Right ventricle myocardium superior (tissue), 1 donor: ENCODE data around the gene LINGO4. TPM values are rescaled to one million over a fixed set of nuclear protein-coding genes. Genes with fewer than 3 reads are reported as not detected.

ENCODE experiments used
- ATAC-seq: fragments of 200-7000 bp; cut with Tn5 transposase; one replicate; pipeline ENCODE4 v1.9.1; 2020; ENCODE audit warnings: mild to moderate bottlenecking; ENCODE audit not compliant: poor library complexity
- DNase-seq: peaks from one replicate; pipeline ENCODE4 v3.0.0-alpha.2; 2020
- intact Hi-C: fragments of 100-400 bp; cut with DNase I; formaldehyde crosslinking; loops from one replicate; pipeline ENCODE4 v1.11.2; 2022
- total RNA-seq: library from RNA; stranded (reverse); fragmentation: NEBNext Ultra II Directional; extraction: Animal tissue kit (Norgen Biotek cat#: 25700); gene quantifications from one replicate; pipeline ENCODE4 v1.2.1, GENCODE V29; 2021
- donor health status: DM: no; HTN: yes; CAD: no; lungs with severe emphysema.

Gene LINGO4
- total RNA-seq, 1 donor from 2014 or later, result 0.78 TPM

DNA sequence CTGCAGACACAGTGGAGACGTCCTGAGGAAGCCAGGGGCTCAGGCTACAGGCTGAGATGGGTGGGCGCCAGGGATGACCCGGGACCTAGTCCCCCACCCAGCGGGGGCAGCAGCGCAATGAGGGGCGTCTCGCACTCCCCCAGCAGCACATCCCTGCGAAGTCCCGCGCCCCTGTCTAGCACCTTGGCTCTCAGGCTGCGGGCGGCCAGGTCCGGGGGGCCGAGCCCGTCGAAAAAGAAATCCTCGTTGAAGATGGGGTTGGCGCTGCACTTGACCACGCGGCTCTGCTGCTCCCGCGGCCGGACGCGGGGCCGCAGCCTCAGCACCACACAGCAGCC lies 32.6 kb upstream of the LINGO4 start:
- DNase-seq (no peak), ATAC-seq (no peak)
- intact Hi-C loops, result loop anchor here (5.0 to 10.0 kb wide), 2 partner anchors 73 to 246 kb away; partner anchors contain the start of gene MRPL9

DNA sequence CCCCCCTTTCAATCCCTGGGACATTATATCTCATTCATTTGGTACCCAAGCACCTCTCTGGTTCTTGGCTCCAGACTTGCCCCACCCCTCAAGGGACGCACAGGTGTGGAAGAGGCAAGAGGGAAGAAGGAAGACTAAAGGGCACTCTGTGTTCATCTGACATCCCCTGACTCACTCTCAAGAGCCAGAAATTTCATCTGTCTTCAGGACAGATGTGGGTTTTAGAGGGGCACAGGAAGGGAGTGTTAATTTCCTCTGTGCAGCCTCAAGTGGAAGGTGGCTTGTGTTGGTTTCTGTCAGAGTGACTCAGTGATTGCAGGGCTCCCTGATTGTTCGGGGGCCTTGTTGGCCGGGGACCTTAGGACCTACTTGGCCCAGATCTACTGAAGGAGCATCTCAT lies 32.0 kb upstream of the LINGO4 start:
- no peak for DNase-seq

DNA sequence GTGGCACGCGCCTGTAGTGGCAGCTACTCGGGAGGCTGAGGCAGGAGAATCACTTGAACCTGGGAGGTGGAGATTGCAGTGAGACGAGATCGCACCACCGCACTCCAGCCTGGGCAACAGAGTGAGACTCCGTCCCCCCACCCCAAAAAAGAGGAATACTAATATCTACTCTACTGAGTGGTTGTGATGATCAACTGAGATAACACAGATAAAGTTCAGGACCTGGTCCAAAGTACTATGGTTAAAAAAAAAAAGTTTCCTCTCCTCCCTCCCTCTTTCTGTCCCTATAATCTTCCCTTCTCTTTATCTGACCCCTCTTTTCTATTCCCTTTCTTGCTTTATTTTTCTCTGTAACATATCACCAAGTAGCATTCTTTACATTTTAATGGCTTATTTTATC lies 30.4 kb upstream of the LINGO4 start:
- intact Hi-C loops, result loop anchor here (5.0 to 10.0 kb wide), 2 partner anchors 71 to 243 kb away; partner anchors contain the start of gene MRPL9

More for the DNA sequence above, 32.0 kb upstream of the LINGO4 start:
- intact Hi-C loops, result loop anchor here (5.0 to 10.0 kb wide), 2 partner anchors 72 to 245 kb away; partner anchors contain the start of gene MRPL9
- ATAC-seq, result no peak

DNA sequence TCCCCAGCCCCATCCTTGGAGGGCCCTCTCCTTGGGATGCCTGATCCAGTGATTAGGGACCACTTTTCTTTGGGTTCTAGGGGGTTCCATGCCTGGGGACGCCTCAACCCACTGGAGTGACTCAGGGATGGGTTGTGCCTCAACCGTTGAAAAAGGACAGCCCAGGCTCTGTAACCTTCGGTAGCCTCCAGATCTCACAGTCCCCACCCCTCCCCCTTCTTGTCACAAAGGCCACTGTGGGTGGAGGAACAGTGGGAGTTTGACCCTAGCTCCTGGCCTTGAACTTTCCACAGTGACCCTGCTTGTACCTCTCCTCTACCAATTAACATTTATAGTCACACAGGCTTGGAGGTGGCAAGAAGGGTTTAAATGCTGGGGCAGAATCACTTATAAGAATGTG lies 29.0 kb upstream of the LINGO4 start:
- ATAC-seq (no peak), DNase-seq (no peak)
- intact Hi-C loops, result loop anchor here (10.0 kb wide), 1 partner anchor 69 kb away; the partner anchor contains the start of gene MRPL9

More for the DNA sequence above, 30.4 kb upstream of the LINGO4 start:
- DNase-seq, result no peak
- no peak for ATAC-seq

DNA sequence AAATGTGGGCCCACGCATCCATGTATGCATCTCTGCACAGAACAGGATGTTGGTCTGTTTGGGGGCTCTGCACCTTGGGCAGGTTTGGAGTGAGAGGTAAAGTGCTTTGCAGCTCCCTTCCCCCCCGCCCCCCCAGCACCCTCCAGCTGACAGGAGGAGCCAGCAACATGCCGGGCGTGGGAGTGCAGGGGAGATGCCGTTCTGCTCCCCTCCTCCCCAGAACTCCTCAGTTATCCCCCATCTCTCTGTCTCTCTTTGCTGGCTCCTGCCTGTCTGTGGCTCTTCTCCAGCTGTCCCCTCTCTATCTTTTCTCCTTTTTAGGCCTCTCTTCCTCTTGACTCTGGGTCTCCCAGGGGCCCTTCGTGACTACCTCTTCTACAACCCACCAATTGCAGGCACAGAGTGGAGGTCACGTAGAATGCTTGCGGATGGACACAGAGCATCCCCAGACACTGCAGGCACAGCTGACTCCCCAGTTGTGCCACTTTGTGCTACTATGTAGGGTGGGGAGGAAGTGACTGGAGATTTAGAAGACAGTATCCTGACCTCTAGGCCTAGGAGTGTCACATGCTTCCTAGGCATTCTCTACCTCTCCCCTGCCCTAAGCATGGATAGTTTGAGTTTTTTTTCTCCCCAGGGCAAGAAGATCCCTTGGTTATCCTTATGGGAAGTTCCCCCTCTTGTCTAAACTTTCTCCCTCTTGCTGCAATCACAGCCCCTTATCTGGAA lies 28.1 kb upstream of the LINGO4 start:
- DNase-seq (no peak), ATAC-seq (no peak)
- intact Hi-C loops, result loop anchor here (10.0 kb wide), 1 partner anchor 69 kb away; the partner anchor contains the start of gene MRPL9

DNA sequence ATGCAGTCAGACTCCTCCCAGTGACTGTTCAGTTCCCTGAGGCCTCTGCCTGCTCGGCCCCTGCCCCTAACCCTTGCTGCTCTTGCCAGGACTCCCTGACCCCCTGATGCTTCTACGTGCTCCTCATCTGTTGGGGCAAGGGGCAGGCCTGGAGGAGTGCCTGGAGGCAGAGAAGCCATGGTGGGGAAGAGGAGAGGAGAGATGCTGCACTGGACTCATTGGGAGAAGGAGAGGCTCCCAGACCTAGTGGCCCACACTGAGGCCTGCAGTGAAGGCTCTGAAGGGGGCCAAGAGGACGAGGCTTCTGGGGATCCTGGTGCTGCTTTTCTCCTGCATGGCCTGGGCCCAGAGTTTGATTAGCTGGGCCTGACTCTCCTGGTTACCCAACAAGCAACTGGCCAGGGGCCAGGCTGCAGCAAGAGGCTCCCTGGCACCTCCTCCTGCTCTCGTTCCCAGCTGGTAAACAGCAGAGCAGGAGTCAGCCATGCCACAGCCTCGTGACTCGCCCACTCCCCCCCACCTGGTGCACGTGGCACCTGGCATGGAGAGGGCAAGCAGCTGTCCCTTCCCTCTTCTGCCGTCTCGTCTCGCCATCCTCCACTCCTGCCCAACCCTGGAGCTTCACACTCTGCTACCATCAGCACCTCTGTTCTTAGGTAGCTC lies 27.2 kb upstream of the LINGO4 start:
- intact Hi-C loops, result loop anchor here (10.0 kb wide), 1 partner anchor 68 kb away; the partner anchor contains the start of gene MRPL9

GRCh38 chr1:151831605-151832004 lies 26.4 kb upstream of the LINGO4 start, which contains the start of gene RORC:
Gene RORC, minus strand, starts transcription at chr1:151831802. Its CDS starts 38 bp downstream, at chr1:151831764.
- DNase-seq (peak; percentile 70), ATAC-seq (peak; percentile 89)
- intact Hi-C loops, result loop anchor here (10.0 kb wide), 1 partner anchor 67 kb away; the partner anchor contains the start of gene MRPL9

More for the DNA sequence above, 27.2 kb upstream of the LINGO4 start:
- ATAC-seq (peak; percentile 90), DNase-seq (peak; percentile 89)

DNA sequence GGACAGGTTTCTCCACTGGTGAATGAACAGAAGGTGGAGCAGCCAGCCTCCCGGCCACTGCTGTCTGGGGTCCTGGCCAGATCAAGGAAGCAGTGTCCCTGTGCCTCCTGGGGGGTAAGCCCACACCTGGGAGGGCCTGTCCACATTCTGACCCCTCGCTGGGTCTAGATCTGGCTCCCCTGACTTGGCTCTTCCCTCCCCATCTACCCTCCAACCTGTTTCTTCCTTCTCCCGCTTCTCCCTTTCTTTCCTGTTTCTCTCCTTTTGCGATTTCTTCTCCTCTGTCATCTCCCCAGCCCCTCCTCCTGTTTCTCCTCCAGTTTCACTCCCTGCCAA lies 26.0 kb upstream of the LINGO4 start:
- intact Hi-C loops, result loop anchor here (10.0 kb wide), 1 partner anchor 66 kb away; the partner anchor contains the start of gene MRPL9

DNA sequence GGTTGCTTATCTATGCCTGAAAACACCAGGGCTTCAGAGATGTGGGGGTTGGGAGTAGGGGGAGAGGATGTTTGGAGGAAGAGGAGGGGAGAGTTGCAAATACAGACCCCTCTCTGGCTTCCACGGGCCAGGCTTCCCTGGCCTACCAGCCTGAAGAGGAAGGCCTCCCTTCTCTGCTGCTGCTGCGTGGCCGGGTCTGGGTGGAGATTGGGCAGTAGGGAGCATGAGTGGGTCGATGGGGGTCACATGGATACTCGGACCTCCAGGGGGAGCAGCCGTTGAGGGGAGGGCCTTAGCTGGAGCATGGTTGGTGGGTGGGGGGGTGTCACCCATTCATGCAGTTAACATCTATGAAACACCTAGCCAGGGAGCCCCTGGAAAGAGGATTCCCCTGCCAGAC lies 24.8 kb upstream of the LINGO4 start:
- intact Hi-C loops, result loop anchor here (10.0 kb wide), 1 partner anchor 65 kb away; the partner anchor contains the start of gene MRPL9
- no peak for DNase-seq
- ATAC-seq, result no peak

More for the DNA sequence above, 26.0 kb upstream of the LINGO4 start:
- no peak for DNase-seq
- ATAC-seq, result no peak

DNA sequence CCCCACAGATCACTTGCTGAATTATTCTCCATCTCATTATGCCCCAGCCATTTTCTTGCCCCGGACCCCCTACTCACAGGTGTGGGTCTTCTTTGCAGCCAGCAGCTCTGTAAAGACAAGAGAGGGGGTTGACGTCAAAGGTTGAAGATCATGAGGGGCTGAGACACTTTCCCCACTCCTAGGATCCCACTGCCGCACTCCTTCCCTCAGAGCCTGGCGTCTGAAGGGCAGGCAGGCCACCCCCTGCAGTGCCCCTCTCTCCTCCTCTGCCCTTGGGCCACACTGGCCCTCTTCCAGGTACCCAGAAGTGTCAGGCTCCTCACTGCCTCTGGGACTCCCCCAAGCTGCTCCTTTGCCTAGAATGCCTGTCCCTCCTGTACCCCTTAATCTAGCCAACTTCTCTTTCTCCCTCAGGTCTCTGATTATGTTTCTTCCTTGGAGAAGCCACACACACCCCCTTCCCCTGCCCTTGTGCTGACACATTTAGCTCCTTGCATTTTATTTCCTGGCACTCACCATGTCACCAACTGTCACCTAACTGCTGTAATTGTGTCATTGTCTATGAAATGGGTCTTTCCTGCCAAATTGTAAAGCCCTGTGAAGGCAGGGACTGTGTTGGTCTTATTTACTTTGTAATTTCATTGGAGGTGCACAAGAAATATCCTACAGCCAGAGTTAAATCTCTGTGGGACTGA lies 24.3 kb upstream of the LINGO4 start:
- intact Hi-C loops, result loop anchor here (10.0 kb wide), 1 partner anchor 65 kb away; the partner anchor contains the start of gene MRPL9
- ATAC-seq, result no peak
- no peak for DNase-seq

DNA sequence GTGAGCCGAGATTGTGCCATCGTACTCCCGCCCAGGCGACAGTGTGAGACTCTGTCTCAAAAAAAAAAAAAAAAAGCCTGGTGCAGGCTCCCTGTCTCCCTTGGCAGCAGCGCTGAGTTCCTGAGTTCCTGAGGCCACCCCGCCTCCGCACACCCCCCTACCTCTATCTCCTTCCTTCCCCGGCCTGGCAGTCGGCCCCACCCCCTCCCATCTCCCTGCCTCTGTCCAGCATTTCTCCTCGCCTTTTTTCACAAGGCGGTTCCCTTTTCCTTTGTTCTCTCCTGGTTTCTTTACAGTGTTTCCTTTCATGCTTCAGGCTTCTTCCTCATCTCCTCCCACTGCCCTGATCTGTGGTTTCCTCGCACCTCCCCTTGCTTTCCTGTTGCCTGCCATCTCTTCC lies 23.7 kb upstream of the LINGO4 start:
- DNase-seq (peak; percentile 69), ATAC-seq (no peak)
- intact Hi-C loops, result no loop called here

DNA sequence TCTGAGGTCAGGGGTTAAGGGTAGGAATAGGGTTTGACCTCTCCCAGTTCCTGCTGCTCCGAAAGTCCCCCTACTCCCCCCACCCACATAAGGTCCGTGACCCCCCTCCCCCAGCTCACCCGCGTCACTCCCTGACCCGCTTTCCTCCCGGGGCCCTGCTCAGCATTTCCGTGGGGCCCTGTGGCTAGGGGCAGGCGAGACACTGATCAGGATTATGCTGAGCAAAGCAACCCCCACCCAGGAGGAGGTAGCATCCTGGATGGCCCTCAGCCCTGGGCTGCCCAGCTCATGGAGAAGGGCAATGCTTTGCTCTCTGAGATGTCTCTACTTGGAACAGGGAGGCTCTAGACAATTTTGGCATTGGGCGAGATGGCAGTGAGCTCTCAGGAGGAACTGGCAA lies 22.6 kb upstream of the LINGO4 start:
- DNase-seq (no peak), ATAC-seq (no peak)
- intact Hi-C loops, result no loop called here

DNA sequence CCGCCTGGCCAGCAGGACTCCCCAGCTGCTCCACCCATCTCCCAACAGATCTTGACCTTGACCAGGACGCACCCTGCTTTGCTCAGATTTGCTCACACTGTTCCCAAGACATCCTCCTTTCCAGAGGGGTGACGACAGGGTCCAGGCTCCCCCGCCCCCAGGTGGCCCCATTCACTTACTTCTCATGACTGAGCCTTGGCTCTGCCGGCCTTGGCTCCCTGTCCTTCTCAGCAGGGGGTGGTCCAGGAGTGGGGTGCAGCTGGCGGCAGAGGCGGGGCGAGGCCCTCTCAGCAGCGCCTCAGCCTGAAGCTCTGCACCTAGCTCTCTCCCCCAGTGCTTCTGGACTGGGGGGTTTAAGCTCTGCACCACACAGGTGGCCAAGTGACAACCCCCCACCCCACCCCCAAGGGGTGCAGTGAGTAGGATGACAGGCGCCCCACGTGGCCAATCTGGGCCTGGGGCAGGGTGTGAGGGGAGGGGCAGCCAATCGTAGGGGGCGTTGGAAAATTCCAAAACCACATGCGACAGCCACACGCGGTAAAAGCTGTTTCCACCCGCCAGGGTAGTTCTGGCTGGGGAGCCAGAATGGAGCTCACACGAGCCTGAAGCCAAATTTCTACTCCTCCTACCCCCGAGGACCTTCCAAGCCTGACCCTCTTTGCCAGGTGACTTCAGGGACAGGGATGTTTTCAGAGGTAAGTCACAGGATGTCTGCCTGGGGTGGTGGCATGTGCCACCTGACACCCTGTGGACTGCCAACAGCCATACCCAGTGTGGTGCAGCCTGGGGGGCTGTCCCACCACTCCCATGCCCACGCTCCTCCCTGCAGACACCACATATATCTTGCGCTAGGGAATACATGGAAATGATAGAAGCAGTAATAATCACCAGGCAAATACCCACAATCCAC lies 20.8 kb upstream of the LINGO4 start:
- intact Hi-C loops, result no loop called here
- DNase-seq (no peak), ATAC-seq (peak; percentile 25)

- intact Hi-C loops, result no loop called here
- DNase-seq (no peak), ATAC-seq (no peak)
Measured at GRCh38 chr1:151825204-151825603, 20.0 kb upstream of the LINGO4 start.

DNA sequence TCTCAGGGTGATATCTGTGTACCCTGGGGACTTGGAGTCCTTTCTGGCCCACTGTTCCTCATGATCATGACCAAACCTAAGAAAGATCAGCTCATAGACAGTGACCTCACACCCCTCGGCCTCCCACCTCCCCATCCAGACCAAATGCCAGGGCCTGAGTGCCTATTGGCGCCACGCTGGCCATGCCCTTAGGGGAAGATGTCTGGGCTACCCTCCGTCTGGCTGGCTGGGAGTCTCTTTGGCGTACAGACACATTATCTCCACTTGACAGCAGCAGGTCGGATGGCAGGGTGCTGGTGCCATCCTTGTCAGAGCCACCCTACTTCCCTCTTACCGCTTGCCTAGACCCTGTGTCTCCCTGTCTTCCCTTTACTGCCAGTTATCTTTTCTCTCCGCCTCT lies 18.0 kb upstream of the LINGO4 start:
- no peak for DNase-seq
- intact Hi-C loops, result no loop called here

GRCh38 chr1:151822404-151822803 lies 17.2 kb upstream of the LINGO4 start:
- no peak for DNase-seq
- ATAC-seq, result no peak
- intact Hi-C loops, result no loop called here

More for the DNA sequence above, 18.0 kb upstream of the LINGO4 start:
- ATAC-seq, result no peak

DNA sequence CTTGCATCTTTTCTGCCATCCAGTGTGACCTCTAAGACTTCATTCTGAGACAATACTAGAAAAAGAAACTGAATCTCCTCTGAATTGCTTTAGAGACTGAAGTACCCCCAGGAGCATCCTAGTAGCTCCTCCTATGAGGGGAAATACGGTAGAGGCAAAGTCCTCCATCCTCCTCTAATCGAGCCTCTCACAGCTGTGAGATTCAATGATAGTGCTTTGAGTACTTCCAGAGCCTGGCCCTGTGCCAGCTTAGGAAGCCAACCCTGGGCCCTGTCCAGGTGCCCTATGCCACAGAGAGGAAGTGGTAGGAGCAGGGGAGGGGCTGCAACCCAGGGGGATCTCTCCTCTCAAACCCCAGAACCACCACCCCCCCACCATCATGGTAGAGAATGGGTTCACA lies 15.7 kb upstream of the LINGO4 start:
- no peak for DNase-seq
- ATAC-seq, result peak; percentile 37
- intact Hi-C loops, result no loop called here
